COR-L47 (cell line): Measurements from ENCODE around the gene BIK.
A peak's percentile ranks its signal among the peaks of the same experiment; 100 is the strongest.
"Not testable (repeated sequence)": the region's sequence is repeated elsewhere in the genome, so short reads cannot be mapped to it uniquely, and the experiment has no call there.

Experiments used
- DNase-seq: peaks from one replicate; lab custom pipeline; 2025; lab: John Stamatoyannopoulos, UW

Gene BIK

DNA sequence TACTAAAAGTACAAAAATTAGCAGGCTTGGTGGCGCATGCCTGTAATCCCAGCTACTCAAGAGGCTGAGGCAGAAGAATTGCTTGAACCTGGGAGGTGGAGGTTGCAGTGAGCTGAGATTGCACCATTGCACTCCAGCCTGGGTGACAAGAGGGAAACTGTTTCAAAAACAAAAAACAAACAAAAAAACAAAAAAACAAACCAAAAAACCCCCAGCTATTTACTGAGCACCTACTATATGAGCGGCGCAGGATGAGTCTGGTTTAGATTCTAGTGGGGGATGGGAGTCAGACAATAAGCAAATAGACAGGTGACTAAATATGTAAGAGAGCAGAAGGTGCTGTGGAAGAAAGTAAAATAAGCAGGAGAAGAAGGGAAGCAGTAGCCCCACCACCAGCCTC is 5.6 kb upstream of the BIK start:
- DNase-seq: not testable (repeated sequence)

DNA sequence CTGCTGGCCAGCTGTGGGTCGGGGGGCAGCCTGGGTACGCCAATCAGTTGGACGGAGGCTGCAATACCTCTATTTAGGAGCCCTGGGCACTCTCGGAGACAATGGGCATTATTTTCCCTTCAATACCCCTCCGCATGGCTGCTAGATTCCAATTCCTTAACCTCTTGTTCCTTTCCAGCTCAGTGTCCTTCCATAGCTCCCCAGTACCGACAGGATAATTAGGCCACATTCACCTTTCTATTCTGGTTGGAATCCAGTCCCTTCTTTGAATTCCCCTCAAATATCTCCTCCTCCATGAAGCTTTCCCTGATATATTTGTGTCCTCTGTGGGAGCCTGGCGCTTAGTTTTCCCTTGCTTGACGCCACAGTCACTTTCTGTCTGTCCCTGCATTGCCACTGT is 4.2 kb upstream of the BIK start:
- no peak for DNase-seq

DNA sequence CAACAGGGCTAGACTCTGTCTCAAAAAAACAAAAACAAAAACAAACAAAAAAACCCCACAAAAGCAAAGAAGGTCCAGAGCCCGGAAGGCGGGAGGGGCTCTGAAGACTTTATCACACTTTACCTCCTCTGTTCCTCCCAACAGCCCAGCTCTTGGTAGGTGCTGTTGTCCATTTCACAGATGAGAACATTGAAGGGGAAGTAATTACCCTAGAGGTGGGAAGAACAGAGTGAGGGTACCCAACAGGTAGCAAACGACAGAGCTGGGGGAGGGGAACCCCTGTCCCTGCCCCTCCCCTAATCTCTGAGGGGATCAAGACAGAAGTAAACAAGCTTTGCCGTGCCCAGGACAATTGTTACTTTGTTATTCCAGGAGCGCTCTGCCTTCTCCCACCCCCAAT is 1.0 kb upstream of the BIK start:
- no peak for DNase-seq

DNA sequence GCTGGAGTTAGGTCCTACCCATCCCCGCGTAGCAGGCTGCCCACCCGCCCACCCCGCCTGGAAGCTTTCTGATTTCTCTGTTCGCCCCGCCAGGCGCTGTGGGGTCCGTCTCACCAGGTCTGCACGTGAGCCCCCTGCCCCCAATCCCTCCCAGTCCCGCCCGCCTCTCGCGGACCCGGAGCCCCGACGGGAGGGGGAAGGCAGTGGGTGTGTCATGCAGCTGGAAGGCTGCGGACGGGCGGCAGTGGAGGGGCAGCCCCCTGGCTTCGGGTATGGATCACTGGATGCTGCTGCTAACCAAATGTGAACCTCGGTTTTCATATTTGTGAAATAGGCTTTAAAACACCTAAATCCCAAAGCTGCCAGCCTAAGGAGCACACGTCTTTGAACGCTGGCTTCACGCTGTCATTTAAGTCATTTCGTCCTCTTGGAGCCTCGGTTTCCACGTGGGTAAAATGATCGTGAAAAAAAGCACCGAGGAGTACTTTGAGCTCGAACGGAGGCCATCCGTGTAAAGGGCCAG is 568 bp upstream of the BIK start:
- no peak for DNase-seq

DNA sequence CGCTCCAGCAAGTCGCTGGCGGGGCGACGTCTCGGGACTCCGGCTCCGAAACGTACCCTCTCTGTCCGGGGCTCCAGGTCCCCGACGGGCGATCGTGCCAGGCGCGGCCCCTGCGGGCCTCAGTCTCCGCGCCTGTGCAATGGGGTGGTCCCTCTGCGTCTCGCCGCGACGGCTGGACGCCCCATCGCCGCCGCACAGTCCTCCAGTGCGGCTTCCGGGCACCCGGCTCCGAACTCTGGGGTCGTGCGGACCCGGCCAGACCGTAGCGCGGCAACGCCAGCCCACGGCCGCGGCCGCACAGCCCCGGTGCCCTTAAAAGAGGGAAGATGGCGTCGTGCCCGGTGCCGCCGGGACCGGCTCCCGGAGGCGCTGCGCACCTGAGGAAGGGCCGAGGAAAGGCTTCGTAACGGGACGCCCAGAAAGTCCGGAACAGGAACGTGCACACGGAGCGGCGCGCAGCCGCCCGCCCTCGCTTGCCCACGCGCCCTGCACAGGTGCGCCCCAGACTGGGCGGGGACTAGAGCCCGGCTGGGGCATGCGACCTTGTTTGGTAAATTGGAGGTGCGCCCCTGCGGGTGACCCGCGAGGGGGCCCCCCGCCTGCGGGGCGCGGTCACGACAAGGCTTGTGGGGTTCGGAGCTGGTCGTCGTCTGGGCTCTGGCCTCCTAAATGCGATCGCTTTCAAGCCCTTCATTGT is 525 bp downstream of the BIK start:
- DNase-seq: no peak

DNA sequence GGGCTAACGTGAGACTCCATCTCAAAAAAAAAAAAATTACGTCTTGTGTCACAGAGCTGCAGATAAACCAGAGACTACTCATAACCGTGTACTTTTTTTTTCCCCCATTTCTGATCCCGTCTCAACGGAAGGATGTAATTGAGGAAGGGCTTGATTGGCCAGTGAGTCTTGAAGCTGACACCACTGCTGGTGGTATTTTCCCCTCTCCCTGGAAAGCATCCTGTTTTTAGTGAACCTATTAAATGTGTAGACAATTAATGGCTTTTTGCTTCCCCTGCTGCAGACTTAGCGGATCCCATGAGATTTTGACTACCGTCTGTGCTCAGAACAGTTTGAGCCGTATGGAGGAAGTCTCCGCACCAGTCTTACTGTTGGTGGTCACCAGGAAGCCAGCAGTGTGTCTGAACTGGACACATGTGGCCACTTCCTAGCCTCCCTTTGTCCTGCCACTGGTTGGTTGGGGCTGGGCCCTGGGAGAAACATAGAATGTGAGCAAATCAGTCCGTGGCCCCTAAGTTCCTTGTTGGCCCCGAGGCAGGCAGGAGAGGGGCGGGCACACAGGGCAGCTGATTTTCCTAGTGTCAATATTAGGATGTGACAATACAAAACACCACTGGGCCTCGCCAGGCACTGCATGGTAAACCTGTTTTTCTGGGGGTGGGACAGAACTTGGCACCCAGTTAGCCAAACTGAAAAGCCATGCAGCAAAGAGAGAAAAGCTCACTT is 3.1 kb downstream of the BIK start:
- DNase-seq: peak; percentile 39

DNA sequence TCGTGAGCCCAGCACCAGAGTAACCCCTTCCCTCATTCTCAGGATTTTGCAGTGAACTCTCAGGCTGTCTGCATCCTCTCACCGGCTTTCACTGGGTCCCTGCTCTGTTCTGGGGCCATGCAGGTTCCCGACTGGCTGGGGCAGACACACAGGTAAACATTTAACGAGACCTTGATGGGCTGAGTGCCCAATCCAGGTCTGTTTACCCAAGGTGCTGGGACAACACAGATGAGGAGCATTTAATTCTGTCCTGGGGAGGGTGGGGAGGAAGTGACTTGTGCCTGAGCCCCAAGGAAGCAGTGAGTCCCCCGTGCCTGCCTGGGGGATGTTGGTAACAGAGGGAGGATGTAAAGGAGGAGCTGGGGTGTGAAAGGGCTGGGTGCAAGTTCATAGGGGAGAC is 4.4 kb downstream of the BIK start:
- peak; percentile 45 for DNase-seq

DNA sequence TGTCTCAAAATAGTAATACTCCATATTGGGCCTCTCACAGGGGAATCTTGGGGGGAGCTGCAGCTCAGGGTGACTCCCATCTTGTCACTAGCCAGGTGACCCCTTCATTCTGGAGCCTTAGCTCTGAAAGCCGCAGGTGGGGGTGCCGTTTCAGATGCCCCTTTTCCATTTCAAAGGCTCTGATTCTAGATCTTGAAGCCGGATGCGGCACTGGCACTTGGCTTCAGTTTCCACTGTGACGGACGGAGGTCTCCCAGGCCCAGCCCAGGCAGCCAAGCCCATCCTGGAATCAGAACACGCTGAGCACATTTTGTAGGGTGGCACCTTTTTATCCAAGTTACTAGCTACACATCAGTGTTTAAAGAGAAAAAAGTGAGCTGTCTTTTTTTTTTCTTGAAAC is 6.4 kb downstream of the BIK start:
- no peak for DNase-seq

DNA sequence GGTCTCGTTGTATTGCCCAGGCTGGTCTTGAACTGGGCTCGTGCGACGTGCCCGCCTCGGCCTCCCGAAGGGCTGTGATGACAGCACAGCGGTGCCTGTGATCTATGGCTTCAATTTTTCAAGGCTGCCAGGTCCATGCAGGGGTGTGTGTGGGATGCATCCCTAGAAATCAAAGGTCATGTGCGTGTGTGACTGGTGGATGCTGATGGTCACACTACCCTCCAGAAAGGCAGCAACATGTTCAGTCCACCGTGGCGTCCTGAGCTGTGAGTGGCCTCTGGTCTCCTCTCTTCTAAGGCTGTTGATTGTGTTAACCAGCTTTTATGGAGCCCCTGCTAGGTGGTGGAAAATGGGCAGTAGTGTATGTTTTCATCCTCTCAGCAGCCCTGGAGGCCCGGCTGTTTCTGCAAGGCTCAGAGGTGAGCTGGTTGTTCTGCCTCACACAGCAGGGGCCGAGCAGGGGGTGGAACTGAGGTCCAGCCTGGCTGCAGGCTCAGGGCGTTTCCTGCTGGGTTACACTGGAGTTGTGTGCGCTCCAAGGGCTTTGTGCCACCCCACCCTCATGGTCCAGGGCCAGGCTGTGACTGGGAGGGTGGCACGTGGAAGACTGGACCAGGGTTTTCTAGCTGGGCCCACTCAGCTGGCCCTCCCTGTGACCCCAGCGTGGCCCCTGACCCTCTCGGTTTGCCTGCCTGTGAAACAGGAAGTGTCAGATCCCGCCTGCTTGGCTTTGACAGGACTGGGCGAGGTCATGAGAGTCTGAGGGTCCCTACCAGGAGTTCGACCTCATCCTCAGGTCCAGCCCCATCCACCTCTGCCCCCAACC is 7.7 kb downstream of the BIK start:
- DNase-seq: no peak

DNA sequence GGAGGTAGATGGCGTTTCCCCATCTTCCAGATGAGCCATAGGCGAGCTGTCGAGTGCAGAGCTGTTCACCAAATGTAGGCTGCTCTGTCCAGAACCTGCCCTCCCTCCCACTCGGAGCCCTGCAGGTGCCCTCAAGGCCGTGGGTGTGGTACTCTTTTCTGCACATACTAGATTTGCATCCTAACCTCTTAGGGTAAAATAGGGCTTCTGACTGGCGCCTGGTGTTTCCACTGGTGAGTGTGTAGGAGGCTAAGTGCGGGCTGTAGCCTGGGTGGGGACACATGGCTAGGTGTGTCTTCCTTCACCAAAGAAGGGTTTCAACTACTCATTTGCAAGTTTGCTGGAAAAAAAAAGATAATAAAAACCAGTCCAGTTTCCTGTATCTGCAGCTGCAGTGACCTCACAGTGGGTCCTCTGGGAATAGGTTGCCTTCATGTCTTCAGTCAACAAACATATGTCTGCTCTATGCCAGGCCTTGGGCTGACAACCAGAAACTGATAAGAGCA is 8.5 kb downstream of the BIK start:
- DNase-seq: no peak

DNA sequence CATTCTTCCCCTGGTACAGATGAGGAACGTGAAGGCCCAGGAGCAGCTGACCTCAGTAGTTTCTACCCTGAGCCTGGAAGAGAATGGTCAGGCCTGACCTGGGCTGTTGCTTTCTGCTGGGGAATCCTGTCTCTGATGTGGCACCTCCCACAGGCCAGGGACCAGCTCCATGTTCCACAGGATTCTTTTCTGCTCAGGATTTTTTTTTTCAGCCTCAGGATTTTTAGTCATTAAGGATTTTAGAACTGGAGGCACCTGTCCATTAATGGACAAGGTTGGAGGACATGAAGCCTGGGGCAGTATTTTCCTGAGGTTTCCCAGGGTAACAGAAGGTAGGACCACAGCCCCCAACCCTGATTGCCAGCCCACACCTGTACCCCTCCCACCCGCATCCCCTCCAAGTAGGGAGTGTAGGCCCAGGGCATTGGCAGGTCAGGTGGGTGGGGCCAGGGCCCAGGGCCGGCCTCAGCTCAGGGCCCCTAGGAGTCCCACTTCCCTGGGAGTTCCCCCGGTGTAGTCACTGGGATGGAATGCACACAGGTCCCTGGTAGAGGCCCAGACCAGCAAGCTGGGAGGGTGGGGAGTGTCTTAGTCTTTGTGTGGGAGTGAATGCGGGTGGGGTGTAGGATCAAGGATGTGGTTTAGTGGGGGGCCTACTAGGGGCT is 16.1 kb downstream of the BIK start:
- no peak for DNase-seq

DNA sequence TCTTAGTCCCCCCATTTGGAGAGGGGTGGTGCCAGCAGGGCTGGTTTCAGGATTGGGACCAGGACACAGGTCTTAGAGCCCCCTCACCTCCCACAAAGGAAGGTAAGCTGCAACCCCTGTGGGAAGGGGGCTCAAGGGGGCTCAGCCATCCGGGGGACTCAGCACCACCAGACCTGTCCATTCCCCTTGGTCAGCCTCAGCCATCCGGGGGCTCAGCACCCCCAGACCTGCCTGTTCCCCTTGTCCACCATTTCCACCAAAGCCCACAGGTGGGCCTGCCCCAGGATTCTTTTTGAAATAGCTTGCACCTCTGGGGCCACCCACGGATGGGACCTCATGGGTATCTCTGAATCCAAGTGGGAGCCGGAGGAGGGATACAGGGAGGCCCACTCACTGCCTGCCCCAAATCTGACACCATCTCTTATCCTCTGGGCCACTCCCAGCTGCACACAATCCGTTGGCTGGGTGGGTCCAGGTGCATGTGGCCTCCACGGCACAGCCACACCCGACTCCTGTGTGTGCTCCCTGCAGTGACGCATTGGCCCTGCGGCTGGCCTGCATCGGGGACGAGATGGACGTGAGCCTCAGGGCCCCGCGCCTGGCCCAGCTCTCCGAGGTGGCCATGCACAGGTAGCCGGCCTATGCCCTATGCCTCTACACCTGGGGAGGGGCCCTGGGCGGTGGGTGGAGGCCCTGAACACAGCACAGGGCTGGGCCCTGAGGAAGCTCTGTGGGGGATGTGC is 16.8 kb downstream of the BIK start:
- no peak for DNase-seq

DNA sequence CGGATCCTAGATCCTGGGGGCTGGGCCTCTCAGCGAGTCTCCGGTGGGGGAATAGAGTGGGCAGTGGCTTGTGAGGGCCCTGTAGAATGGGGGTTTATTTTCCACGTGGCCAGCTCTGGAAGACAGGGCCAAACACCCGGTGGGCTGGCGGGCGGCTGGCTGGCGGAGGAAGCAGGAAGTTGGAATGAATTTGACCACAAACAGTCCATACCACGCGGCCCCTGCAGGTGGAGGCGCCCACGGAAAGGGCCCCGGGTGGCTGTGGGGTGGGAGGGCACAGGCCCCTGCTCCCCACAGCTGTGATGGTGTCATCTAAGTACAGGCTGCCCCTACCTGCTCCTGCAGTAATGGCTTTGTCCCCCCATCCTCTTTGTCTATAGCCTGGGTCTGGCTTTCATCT is 17.6 kb downstream of the BIK start:
- no peak for DNase-seq

DNA sequence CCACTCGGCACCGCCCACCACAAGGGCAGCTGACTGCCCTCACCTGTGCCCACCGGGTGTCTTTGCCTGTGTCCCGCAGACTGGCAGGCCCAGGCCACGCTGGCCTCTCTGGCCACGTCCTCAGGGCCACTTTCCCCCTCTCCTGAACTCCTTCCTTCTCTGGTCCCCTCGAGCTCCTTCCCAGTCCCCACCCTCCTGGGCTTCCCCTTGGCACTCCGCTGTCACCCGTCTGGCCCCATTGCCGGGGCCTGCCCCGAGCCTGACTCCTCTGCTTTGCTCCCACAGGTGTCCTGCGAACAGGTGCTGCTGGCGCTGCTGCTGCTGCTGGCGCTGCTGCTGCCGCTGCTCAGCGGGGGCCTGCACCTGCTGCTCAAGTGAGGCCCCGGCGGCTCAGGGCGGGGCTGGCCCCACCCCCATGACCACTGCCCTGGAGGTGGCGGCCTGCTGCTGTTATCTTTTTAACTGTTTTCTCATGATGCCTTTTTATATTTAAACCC is 18.4 kb downstream of the BIK start:
- DNase-seq: peak; percentile 88

DNA sequence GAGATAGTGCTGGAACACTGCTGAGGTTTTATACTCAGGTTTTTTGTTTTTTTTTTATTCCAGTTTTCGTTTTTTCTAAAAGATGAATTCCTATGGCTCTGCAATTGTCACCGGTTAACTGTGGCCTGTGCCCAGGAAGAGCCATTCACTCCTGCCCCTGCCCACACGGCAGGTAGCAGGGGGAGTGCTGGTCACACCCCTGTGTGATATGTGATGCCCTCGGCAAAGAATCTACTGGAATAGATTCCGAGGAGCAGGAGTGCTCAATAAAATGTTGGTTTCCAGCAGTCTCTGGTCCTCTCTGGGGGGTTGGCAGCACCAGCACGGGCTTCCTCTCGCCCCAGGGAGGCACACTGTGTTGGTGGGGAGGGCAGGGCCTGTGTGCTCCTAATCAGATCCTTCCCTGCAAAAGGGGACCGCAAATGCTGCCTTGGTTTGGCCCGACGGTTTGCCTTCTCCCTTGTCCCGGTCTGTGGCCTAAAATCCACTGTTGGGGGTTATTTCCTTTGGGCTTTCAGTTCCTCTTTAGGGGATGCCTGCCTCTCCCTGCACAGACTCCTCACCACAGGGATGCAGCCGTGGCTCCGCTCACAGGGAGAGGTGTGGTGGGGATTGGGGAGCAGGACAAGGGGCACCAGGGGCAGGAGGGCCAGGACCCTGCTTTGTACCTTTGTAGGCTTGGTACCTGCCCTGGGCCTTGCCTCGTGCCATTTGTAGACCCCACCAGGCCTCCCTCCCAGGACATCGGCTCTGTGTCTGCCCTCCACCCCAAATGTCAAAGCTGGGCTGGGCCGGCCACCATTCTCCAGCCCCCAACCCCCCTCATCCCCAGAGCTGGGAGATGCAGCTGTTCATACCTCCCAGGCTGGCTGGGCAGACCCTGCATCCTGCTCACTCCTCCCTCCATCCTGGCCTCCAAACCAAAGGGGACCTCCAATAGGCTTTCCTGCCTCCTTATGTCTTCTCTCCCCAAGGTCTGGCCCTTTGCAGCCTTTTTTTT is 19.2 kb downstream of the BIK start:
- DNase-seq: peak; percentile 32

DNA sequence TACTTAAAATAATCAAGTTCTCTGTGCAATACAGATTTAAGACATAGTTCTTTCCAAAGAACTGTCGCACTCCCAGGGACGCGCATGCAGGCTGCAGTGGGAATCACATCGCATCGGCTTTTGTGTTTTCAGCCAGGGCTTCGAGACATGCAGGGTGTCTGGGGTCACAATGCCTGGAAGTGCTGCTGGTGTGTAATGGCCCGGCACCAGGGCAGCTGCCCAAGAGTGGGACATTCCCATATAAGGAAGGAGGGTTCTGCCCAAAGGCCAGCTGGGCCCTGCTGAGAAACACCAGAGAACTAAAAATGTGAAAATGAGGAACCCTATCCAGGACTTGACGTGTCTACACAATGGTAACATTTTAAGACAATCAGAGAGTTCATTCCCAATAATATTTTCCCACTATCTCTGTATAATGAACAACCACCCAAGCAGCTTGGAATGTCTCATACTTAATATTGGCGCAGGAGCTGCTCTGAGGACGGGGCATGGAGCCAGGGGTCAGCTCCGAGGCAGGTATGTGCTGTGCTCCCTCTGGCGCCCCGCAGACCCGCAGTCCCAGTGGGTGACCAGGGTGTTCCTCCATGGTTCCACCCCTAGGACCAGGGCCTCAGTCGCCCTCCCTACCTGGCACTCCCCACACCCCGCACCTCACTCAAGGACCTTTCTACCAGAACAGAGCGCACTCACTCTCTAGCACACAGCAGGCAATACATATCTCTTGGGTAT is 21.4 kb downstream of the BIK start:
- no peak for DNase-seq

DNA sequence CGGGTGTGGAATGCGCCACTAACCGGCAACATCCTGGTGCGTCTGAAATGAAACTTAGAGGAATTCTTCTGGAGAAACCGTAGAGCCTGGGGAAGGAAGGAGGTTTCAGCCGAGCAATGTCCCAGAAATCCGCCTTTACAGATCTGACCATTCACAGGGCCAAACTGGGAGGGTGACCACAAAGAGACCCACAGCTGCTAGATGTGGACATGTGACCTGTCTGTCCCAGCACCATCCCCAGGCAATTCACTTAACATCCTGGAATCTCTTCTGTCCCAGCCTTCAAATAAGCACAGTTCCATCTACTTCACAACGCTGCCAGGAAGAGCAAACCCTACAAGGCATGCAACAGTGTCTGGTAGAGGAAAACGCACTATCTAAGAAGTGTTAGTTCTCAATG is 22.9 kb downstream of the BIK start:
- no peak for DNase-seq

DNA sequence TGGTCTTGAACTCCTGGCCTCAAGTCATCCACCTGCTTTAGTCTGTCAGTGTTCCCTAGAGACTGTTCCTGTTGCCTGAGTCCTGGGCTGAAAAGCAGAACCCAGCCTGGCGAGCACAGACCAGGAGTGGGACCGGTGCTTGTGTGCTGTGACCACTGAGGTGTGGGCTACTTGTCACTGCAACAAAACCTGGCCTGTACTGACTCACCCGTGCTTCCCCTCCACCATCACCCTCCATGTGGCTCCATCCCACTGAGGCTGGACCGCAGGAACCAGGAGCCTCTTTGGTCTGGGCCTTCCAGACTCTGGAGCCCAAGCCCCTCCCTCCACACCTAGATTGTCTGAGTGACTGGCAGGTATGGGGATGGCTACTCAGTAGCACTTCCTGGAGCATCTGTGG is 24.0 kb downstream of the BIK start:
- DNase-seq: no peak

DNA sequence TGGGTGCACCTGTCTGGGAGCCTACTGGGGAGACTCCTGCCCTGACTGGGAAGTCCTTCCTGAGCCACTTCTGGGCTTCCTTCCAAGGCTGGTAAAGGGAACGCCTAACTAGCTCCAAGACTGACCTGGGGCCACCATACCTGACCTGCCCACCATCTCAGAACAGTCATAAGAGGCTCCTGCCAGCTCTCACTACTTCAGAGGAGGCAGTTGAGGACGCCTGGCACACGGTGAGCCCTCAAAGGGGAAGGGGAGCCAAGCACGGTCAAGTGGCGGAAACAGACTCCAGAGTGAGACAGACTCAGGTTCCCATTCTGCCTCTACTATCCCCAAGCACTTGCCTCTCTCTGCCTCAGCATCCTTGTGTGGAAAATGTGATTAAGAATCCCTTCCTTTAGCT is 25.0 kb downstream of the BIK start:
- no peak for DNase-seq
